Lung (tissue), 12 donors: ENCODE results near the gene PKIG. TPM values are rescaled to one million over a fixed set of nuclear protein-coding genes. Genes with fewer than 3 reads are reported as not detected.
A peak's percentile ranks its signal among the peaks of the same experiment; 100 is the strongest.

Experiments
- ATAC-seq: fragments of 200-7000 bp; cut with Tn5 transposase; one replicate; pipeline ENCODE4 v1.9.1; 2020; ENCODE audit warnings: moderate number of reproducible peaks; ENCODE audit not compliant: insufficient read depth, low FRiP score
- DNase-seq, 3 donors: peaks; one replicate each; pipeline ENCODE4 v3.0.0-alpha.2; 2013 to 2017
- H3K27ac ChIP-seq, 2 donors: one replicate each; pipeline ENCODE4 v1.5.1; 2013; ENCODE audit warnings: mild to moderate bottlenecking in 2 of 2, moderate library complexity in 2 of 2, control low read depth in 1 of 2, inconsistent platforms in 1 of 2, low read depth in 1 of 2, low read length in 1 of 2
- H3K27me3 ChIP-seq, 3 donors: one replicate each; pipeline ENCODE4 v1.5.1; 2013; ENCODE audit warnings: low read length in 2 of 3; ENCODE audit not compliant: control insufficient read depth in 3 of 3, insufficient read depth in 3 of 3
- H3K36me3 ChIP-seq, 4 donors: one replicate each; pipeline ENCODE4 v1.5.1; 2013; ENCODE audit warnings: low read length in 4 of 4, mild to moderate bottlenecking in 1 of 4, moderate library complexity in 1 of 4; ENCODE audit not compliant: control insufficient read depth in 4 of 4, insufficient read depth in 4 of 4
- H3K4me1 ChIP-seq, 5 donors: one replicate each; pipeline ENCODE4 v1.5.1; 2013; ENCODE audit warnings: low read length in 5 of 5, mild to moderate bottlenecking in 2 of 5, moderate library complexity in 1 of 5; ENCODE audit not compliant: control insufficient read depth in 5 of 5, insufficient read depth in 5 of 5
- H3K4me3 ChIP-seq: one replicate; pipeline ENCODE4 v1.5.1; 2013; ENCODE audit warnings: mild to moderate bottlenecking, control low read depth, moderate library complexity
- H3K9ac ChIP-seq, 2 donors: one replicate each; pipeline ENCODE4 v1.5.1; 2013; ENCODE audit warnings: low read length in 2 of 2, control low read depth in 1 of 2; ENCODE audit not compliant: insufficient read depth in 1 of 2
- H3K9me3 ChIP-seq, 4 donors: one replicate each; pipeline ENCODE4 v1.5.1; 2013; ENCODE audit warnings: low read length in 3 of 4, mild to moderate bottlenecking in 1 of 4, moderate library complexity in 1 of 4; ENCODE audit not compliant: control insufficient read depth in 4 of 4, insufficient read depth in 3 of 4
- WGBS, 2 donors: extraction: QIAGEN DNeasy Blood & Tissue Kit; methylation state at CpG; one replicate each; pipeline ENCODE4 v1.1.7; 2013; 5-methylcytosine and 5-hydroxymethylcytosine counted together
- polyA plus RNA-seq, 2 donors: library from polyadenylated mRNA; stranded (reverse); fragments of 200-250 nt; gene quantifications; one replicate each; pipeline ENCODE4 v1.2.1, GENCODE V29; 2013
- total RNA-seq, 2 donors: library from RNA; depleted of rRNA in 1 of 2; stranded (reverse); fragments of >200 nt in 1 of 2; gene quantifications; one replicate each; pipeline ENCODE4 v1.2.1, GENCODE V29; 2014 to 2021
- TF ChIP-seq, protein P1 (sequence below): IDR thresholded peaks from 2 replicates; pipeline ENCODE4 v1.5.1; 2012; ENCODE audit warnings: mild to moderate bottlenecking; ENCODE audit errors: control extremely low read depth, extremely low read depth
- donor health status: control.
- donor health status: control.
- donor health status: Bipolar disorder and iron deficiency.
- donor health status: healthy.
- donor health status: DM: yes; HTN: yes; CAD: no.

PKIG gene
- total and polyA plus RNA-seq, 4 donors: 45.7 to 67.8 (median 63.0) TPM

DNA sequence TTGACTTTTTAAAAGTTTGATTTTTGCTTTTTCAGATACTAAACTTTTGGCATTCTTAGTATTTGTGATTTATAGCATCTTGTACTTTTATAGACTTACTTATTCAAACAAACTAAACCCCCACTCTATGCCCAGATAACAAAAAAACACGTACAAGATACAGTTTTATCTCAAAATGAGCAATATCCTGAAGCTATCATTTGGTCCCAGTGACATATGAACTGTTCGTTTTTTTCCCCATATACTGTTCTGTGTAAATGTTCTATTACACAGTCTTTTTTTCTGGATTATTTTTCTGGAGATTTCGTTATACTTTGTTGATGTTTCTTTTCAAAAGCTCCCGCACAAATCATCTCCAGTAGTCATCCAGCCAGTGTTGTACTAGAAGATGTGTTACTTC lies 33.3 kb upstream of the PKIG start:
- Histone ChIP-seq H3K9ac (no peak overlapping the region), H3K4me1 (peaks cover 8 to 55% (median 21%) of the 10 kb centered on the region in 5 donors), H3K36me3 (no peaks in the 10 kb centered on the region), H3K27me3 (no peaks in the 10 kb centered on the region), H3K4me3 (no peak overlapping the region), H3K27ac (peak overlapping the region; percentile 64 to 75), H3K9me3 (no peaks in the 10 kb centered on the region)
- TF ChIP-seq, protein P1, sequence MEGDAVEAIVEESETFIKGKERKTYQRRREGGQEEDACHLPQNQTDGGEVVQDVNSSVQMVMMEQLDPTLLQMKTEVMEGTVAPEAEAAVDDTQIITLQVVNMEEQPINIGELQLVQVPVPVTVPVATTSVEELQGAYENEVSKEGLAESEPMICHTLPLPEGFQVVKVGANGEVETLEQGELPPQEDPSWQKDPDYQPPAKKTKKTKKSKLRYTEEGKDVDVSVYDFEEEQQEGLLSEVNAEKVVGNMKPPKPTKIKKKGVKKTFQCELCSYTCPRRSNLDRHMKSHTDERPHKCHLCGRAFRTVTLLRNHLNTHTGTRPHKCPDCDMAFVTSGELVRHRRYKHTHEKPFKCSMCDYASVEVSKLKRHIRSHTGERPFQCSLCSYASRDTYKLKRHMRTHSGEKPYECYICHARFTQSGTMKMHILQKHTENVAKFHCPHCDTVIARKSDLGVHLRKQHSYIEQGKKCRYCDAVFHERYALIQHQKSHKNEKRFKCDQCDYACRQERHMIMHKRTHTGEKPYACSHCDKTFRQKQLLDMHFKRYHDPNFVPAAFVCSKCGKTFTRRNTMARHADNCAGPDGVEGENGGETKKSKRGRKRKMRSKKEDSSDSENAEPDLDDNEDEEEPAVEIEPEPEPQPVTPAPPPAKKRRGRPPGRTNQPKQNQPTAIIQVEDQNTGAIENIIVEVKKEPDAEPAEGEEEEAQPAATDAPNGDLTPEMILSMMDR: no peak
- DNase-seq: peak in 2 of 3 donors; percentile 71 to 75
- 50 to 58% methylated on average over 4 of the region's 4 CpGs for WGBS, 2 donors
- ATAC-seq: no peak

DNA sequence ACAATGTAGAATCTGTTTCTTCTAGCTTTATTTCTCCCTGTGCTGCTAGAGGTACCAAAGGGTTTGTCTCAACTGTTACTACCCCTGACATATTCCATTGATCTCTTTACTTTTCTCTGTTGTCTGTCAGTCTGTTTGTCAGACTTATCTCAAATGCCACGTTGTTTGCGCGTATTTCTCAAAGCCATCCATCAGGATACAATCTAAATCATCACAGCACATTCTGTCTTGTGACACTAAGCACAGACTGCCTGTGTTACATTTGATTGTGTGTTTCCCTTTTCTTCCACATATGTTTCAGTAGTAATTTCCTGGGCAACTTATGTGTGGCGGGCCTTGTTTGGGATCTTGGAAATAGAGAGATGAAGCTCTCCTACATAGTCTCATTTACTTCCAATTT lies 30.3 kb upstream of the PKIG start:
- TF ChIP-seq, protein P1: no peak
- H3K36me3 ChIP-seq: no peaks in the 10 kb centered on the region
- H3K4me3 ChIP-seq: no peak overlapping the region
- H3K9ac ChIP-seq: no peak overlapping the region
- DNase-seq (no peak), ATAC-seq (no peak)
- no peaks in the 10 kb centered on the region for H3K27me3 ChIP-seq
- peaks cover 10 to 57% (median 24%) of the 10 kb centered on the region in 5 donors for H3K4me1 ChIP-seq
- no peaks in the 10 kb centered on the region for H3K9me3 ChIP-seq
- H3K27ac ChIP-seq: no peak overlapping the region
- 63 to 71% methylated on average over 4 of the region's 4 CpGs for WGBS, 2 donors

DNA sequence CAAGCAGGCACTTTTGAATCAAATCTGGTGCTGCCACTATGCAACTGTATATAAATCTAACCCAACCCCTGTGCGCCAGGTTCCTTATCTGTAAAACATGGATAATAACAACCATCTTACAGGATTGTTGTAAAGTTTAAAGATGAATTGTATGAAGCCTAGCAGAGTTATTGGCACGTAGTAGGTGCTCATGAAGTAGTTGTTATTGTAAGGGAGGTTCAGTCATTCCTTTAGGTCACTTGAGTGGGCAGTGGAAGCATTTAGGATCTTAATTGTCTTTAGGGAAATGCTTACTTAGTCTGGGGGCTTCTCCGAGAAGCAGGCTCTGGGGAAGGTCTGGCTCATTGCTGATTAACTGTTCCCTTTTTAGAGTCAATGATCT lies 29.8 kb upstream of the PKIG start:
- 67 to 81% methylated on average over 3 of the region's 3 CpGs for WGBS, 2 donors

More for the DNA sequence above, 29.8 kb upstream of the PKIG start:
- Histone ChIP-seq H3K27me3 (no peaks in the 10 kb centered on the region), H3K9ac (no peak overlapping the region), H3K36me3 (no peaks in the 10 kb centered on the region), H3K27ac (peak overlapping the region in 1 of 2 donors; percentile 49), H3K4me1 (peaks cover 7 to 57% (median 24%) of the 10 kb centered on the region in 5 donors), H3K9me3 (no peaks in the 10 kb centered on the region), H3K4me3 (no peak overlapping the region)
- TF ChIP-seq, protein P1: no peak
- DNase-seq (no peak), ATAC-seq (no peak)
